IPS DF 6.9 (cell line): ENCODE data around the gene SYTL3.

ENCODE experiments used
- DNase-seq: peaks from one replicate; pipeline ENCODE4 v3.0.0-alpha.2; 2013; ENCODE audit warnings: low read depth, low spot score
- H3K27ac ChIP-seq: one replicate; pipeline ENCODE4 v1.5.1; 2013; ENCODE audit warnings: low read length, control low read depth
- H3K27me3 ChIP-seq: 2 replicates; pipeline ENCODE4 v1.6.1; 2013; ENCODE audit warnings: mild to moderate bottlenecking, low read length; ENCODE audit not compliant: control insufficient read depth, insufficient read depth
- H3K36me3 ChIP-seq: 2 replicates; pipeline ENCODE4 v1.6.1; 2013; ENCODE audit warnings: low read length; ENCODE audit not compliant: control insufficient read depth, insufficient read depth
- H3K4me1 ChIP-seq: 2 replicates; pipeline ENCODE4 v1.6.1; 2013; ENCODE audit warnings: low read length; ENCODE audit not compliant: control insufficient read depth, insufficient read depth
- H3K4me3 ChIP-seq: 2 replicates; pipeline ENCODE4 v1.5.1; 2013; ENCODE audit warnings: mild to moderate bottlenecking, low read length
- H3K9me3 ChIP-seq: 2 replicates; pipeline ENCODE4 v1.6.1; 2013; ENCODE audit warnings: low read length, inconsistent platforms; ENCODE audit not compliant: control insufficient read depth, insufficient read depth
- WGBS: extraction: QIAGEN DNeasy Blood & Tissue Kit; methylation state at CpG from one replicate; pipeline ENCODE4 v1.1.7; 2013; ENCODE audit warnings: mixed read lengths, missing lambda C conversion rate; ENCODE audit not compliant: insufficient read length, insufficient coverage; 5-methylcytosine and 5-hydroxymethylcytosine counted together

Gene SYTL3

DNA sequence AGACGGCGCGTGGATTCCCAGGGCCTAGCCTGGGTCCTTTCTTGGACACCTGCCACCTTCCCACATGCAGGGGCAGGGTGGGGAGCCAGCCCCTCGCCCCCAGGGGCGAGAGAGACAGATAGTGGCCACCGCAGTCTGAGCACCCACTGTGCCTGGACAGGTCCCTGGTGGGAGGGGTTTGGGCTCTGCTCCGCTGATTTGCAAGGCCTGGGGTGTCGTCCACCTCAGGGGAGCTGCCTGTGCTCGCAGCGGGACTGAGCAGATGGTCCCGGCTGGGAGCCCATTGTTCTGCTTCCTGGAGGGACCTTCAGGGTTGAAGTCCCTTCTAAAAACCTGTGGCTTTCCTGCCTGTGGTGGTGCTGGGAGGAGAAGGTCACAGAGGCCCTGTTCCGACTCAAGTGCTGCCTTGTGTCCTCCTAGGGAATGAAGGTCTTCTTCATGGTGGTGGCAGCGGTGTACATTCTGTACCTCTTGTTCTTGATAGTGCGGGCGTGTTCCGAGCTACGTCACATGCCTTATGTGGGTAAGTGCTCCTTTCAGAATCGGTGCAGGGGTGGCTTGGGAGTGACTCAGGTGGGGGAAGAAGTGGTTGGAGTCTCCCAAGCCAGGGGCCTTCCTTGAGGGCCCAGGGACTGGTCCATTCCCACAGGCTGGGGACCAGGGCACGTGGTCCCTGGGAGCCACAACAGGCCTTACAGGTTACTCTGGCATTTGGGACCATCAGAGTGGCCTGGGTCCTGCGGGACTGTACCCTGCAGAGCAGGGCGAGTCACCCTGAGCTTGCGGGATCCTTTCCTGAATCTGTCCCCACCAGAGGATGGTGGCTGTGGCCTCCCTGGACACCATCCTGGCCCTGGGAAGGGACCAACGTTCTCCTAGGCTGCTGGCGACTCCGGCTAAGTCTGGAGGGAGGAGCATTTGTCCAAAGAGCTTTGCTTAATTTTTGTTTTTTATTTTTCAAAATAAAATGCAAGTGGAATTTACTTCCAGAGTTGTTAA lies 24.9 kb upstream of the SYTL3 start:
- Histone ChIP-seq H3K36me3 (peaks cover 25% of the 10 kb centered on the region), H3K27ac (no peak overlapping the region), H3K4me1 (no peaks in the 10 kb centered on the region), H3K4me3 (no peak overlapping the region), H3K9me3 (no peaks in the 10 kb centered on the region), H3K27me3 (no peaks in the 10 kb centered on the region)
- no peak for DNase-seq
- WGBS = no CpG with 5 or more reads among the region's 25 CpGs

DNA sequence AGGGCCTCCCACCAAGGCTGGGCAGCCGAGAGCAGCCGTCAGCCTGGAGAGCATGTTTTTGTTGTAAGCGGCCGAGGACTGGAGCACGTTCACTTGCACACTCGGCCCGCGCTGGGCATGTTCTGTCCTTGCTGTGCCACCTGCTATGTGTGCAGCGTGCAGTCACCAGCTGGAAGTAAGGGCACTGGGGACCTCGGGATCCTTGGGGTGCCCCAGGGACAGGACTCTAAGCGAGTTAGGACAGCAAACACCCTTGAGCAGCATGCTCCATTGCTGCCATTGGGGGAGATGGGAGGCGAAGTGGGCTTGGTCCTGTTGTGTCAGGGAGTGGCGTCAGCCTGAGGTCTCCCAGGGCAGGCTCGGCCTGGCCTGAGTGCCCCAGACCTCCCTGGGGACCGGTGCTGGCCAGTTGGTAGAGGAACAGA lies 24.0 kb upstream of the SYTL3 start:
- WGBS = no CpG with 5 or more reads among the region's 15 CpGs
- no peaks in the 10 kb centered on the region for H3K27me3 ChIP-seq
- no peak for DNase-seq
- no peaks in the 10 kb centered on the region for H3K9me3 ChIP-seq
- no peak overlapping the region for H3K4me3 ChIP-seq
- no peak overlapping the region for H3K27ac ChIP-seq
- H3K36me3 ChIP-seq = peaks cover 23% of the 10 kb centered on the region
- H3K4me1 ChIP-seq = no peaks in the 10 kb centered on the region

DNA sequence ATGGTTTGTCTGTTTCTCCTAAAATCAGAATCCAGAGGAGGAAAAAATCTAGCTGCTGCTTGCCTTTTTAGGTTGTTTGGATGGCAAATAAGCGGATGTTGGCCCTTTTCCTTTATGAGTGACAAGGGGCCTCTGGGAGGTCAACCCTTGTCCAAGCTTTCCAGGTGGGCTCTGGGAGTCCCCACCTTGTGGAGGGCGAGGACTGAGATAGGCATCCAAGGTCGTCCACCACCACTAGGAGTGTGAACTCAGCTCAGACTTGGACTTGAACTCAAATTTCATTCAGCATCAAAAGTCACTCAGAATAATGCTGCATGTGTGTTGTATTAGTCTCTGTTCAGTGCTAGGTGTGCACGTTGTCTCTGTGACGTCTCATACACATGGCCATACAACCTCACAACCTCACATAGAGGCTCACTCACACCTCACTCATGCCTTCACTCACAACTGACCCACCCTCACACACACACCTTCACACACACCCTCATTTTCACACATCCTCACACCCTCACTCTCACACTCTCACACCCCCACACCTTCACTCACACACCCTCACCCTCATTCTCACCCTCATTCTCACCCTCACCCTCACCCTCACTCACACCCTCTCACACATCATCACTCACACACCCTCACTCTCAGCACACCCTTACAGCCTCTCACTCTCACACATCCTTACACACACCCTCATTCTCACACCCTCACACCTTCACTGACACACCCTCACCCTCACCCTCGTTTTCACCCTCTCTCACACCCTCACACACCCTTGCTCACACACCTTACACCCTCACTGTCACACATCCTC lies 23.3 kb upstream of the SYTL3 start:
- DNase-seq = no peak
- 100% methylated on average over 1 of the region's 6 CpGs for WGBS
- Histone ChIP-seq H3K27me3 (no peaks in the 10 kb centered on the region), H3K36me3 (peaks cover 23% of the 10 kb centered on the region), H3K27ac (no peak overlapping the region), H3K9me3 (no peaks in the 10 kb centered on the region), H3K4me3 (no peak overlapping the region), H3K4me1 (no peaks in the 10 kb centered on the region)

DNA sequence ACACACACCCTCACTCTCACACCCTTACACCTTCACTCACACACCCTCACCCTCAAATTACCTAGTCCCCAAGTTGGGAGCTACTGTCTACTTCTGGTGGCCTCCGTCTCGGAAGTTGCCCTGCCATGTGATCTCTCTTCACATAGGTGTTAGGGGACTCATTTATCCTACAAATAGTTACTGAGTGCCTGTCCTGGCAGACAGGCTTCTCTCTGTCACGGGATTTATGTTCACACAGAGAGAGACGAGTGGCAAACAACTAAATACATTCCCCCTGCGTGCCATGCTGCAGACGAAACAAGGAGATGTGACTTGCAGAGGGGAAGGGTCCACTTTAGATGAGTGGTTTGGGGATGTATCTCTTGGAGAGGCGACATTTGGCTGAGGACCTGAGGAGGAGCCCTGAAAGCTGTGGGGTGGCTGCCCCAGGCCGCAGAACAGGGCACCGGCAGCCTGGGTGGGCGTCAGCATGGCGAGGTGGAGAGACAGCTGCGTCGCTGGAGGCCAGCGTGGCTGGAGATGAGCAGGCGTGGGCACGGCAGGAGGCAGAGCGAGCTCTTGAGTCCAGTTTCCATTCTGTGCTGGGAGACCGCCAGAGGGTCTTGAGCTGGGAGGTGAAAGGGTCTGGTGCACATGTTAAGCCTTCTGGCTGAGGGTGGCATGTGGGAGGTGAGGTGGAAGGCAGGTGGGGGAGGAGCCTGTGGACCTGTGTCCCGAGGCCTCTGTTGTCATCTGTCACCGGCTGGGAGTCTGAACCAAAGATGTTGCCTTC lies 22.5 kb upstream of the SYTL3 start:
- Histone ChIP-seq H3K27ac (no peak overlapping the region), H3K4me3 (no peak overlapping the region), H3K36me3 (peaks cover 17% of the 10 kb centered on the region), H3K27me3 (no peaks in the 10 kb centered on the region), H3K9me3 (no peaks in the 10 kb centered on the region), H3K4me1 (no peaks in the 10 kb centered on the region)
- DNase-seq = no peak
- WGBS = no CpG with 5 or more reads among the region's 20 CpGs

DNA sequence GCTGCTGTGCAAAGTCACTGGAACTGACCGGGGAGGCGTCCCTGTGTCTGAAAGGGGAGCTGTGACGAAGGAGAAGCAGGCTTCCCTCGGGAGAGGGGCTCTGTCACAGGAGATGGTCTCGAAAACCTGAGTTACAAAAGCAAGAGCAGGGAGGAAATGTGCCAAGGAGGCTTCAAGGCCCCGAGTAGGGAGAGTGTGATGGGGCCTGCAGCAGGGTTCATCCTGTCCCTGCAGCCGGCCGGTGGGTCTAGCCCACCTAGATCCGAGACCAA lies 22.0 kb upstream of the SYTL3 start:
- peaks cover 16% of the 10 kb centered on the region for H3K36me3 ChIP-seq

DNA sequence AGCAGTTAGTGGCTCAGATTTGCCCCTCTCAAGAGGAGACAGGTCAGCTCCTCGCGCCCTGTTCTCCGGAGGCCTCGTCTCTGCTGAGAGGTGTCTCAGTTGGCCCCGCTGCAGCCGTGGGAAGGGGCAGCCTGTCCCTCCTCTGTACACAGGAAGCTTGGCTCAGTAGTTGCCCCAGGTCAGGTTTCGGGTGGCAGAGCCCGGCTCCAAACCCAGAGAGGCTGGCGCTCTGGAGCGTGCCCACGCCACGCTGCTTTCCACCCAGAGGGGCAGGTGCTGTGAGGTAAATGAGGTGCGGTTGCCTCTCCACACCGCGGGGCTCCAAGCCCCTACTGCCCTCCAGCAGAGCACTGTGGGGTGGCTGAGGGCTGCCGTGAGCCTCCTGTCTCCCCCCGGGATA lies 21.3 kb upstream of the SYTL3 start:
- Histone ChIP-seq H3K27me3 (no peaks in the 10 kb centered on the region), H3K4me3 (no peak overlapping the region), H3K27ac (no peak overlapping the region), H3K9me3 (no peaks in the 10 kb centered on the region), H3K4me1 (no peaks in the 10 kb centered on the region), H3K36me3 (peaks cover 16% of the 10 kb centered on the region)
- no CpG with 5 or more reads among the region's 17 CpGs for WGBS
- no peak for DNase-seq

More for the DNA sequence above, 22.0 kb upstream of the SYTL3 start:
- DNase-seq = no peak
- no CpG with 5 or more reads among the region's 9 CpGs for WGBS
- Histone ChIP-seq H3K27me3 (no peaks in the 10 kb centered on the region), H3K9me3 (no peaks in the 10 kb centered on the region), H3K27ac (no peak overlapping the region), H3K4me3 (no peak overlapping the region), H3K4me1 (no peaks in the 10 kb centered on the region)

DNA sequence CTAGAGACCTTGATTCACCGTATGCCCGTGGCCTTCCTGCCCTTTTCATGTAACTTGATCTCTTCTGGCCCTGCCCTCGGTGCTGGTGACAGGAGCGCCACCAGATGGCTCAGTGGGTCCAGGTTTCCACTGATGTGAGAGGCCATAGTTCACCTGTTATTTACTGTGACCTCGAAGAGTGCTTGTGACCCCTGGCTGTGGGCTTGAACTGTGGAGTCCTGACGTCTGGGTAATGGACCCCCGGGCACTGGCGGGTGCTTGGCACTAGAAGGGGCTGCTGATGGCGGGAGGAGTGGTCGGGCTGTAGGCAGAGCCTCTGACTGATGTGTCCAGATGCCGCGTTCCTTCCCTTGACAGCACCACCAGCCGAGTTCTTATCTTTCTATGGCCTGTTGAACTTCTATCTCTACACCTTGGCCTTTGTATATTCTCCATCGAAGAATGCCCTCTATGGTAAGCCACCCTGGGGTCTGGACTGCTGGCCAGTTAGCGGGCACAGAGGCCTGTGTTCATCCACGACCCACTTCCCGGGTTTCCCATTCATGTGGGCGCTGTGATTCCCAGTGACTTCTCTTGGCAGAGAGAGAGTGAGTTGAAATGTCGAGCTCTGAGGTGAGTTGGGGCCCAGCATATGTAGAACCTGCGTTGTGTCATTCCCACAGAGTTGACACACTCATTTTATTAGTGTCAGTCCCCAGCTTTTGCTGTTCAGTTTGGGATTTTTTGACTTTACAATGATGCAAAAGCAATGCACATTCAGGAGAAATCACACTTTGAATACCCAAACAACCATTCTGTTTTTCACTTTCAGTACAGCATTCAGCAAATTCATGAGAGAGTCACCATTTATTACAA lies 20.3 kb upstream of the SYTL3 start:
- peaks cover 16% of the 10 kb centered on the region for H3K36me3 ChIP-seq
- no peaks in the 10 kb centered on the region for H3K27me3 ChIP-seq
- H3K9me3 ChIP-seq = no peaks in the 10 kb centered on the region
- H3K4me1 ChIP-seq = no peaks in the 10 kb centered on the region
- H3K27ac ChIP-seq = no peak overlapping the region
- DNase-seq = no peak
- H3K4me3 ChIP-seq = no peak overlapping the region
- no CpG with 5 or more reads among the region's 20 CpGs for WGBS

DNA sequence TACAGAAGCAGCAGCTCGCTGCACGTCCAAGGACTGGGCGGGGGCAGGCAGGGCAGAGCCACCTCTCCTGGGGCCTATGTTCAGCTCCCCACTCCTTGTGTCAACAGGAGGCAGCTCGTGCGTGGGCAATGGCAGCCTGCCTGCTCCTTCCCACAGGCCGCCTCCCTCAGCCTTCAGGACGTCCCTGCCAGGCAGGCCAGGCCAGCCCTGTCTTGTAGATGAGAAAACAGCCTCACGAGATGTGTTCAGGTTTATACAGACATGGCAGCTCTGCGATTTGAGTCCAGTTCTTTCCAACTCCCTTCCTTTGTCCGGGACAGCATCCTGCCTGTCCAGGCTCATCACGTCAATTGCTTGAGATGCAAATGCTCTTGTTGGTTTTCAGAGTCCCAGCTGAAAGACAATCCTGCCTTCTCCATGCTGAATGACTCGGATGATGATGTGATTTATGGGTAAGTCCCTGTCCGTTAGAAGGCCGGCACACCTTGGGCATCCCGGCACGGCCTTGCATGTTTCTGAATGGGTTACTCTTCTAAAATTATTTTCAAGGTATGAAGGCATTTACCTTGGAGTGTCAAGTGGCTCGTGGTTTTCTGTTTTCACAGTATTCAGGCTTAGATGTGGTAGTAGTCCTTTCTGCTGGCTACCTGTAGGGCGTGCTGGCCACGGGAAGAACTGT lies 18.8 kb upstream of the SYTL3 start:
- Histone ChIP-seq H3K27me3 (no peaks in the 10 kb centered on the region), H3K36me3 (peaks cover 12% of the 10 kb centered on the region), H3K27ac (no peak overlapping the region), H3K4me3 (no peak overlapping the region; the same call in 1 of the 2 replicates), H3K4me1 (no peaks in the 10 kb centered on the region), H3K9me3 (no peaks in the 10 kb centered on the region)
- no peak for DNase-seq
- WGBS = no CpG with 5 or more reads among the region's 19 CpGs

DNA sequence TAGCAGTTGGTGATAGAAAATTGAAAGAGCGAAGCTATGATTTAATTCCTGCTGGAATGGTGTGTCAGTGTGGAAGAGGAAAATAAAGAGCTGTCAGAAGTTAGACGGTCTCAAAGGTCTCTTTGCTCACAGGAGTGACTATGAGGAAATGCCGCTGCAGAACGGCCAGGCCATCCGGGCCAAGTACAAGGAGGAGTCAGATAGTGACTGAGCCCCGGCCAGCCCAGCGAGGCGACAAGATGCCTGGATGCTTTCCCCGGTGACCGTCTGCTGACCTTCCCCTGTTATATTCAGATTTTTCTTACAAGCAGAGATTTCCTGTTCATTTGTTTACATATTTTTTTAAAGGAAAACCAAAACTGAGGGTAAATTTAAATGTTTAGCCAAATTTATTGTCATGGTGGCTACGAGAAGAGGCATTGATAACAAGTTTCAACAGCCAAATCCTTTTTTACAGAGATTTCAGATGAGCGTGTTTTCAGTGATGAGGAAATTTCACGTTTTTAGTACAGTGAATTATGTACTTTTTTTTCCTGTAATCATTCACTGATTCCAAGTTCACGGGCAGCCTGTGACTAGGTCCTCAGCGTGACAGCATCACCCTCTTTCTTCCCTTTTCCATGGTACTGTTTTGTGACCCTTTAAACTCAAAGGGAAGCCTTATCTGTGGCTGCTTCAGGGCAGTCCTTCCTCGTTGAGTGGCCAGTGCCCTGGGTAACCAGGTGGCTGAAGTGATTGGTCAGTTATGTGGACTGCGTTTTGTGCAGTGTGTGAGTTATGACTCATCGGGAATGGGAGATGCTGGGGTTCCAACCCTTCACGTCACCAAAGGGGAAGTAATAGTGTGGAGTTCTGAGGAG lies 17.9 kb upstream of the SYTL3 start:
- 100% methylated on average over 1 of the region's 19 CpGs for WGBS
- H3K36me3 ChIP-seq = peaks cover 10% of the 10 kb centered on the region

More for the DNA sequence above, 17.9 kb upstream of the SYTL3 start:
- Histone ChIP-seq H3K9me3 (no peaks in the 10 kb centered on the region), H3K27me3 (no peaks in the 10 kb centered on the region), H3K4me3 (no peak overlapping the region), H3K4me1 (no peaks in the 10 kb centered on the region), H3K27ac (no peak overlapping the region)
- no peak for DNase-seq
